T-helper 1 cell (primary cell): Measurements from ENCODE around the gene RRN3.
"Not testable (repeated sequence)": the region's sequence is repeated elsewhere in the genome, so short reads cannot be mapped to it uniquely, and the experiment has no call there.

ENCODE experiments used
- DNase-seq, 5 donors: peaks; one replicate each; pipeline ENCODE4 v3.0.0-alpha.2; 2012 to 2020
- total RNA-seq, 4 donors: gene quantifications; one replicate each; lab custom pipeline; 2026; lab: John Stamatoyannopoulos, UW

RRN3 gene
- 59.7 to 69.7 (median 63.8) reads per million in 4 donors for total RNA-seq

DNA sequence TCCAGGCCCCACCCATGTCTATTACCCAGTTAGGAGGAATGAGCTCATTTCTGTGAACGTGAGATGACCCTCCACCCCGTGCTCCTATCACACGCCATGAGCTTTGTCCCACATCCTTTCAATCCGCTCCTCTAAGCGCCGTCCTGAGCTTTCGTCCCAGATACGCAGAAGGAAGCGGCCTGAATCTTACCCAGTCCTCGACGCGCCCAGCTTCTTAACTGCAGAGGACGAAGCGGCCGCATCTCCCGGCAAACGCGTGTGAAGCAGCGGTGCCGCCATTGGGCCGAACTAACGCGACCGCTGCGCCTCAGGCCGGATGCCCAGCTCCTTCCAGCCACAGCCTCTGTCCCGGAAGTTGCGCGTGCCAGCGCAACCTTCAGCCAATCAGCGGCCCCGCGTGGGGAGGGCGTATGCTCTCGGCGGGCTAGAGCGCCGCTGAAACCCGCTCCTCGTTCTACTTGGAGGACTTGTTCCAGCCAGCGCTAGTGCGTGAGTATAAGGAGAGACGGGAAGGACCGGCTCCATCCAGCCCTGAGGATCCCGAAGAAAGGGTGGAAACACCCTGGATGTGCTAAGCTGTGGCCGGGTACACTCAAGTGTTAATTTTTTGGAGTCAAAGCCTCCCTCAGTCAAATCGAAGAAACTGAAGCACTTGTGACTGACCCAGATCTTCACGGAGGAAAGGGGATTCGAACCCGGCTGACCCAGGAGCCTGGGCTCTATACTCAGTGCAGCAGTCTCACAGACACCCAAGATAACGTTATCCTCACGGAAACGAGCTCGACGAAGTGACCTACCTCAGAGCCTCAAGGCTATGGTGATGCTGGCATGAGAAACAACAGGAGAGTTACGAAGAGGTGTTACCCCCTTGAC is at the start of gene RRN3:
Gene RRN3, minus strand, starts transcription at position 318 of the 873 bp plus-strand sequence. Its CDS starts 39 bp downstream, at position 279.
- DNase-seq: peak; percentile 61 to 92 (median 76)

- not testable (repeated sequence) for DNase-seq
Measured at GRCh38 chr16:15143601-15144091, 49.6 kb upstream of the RRN3 start.

DNA sequence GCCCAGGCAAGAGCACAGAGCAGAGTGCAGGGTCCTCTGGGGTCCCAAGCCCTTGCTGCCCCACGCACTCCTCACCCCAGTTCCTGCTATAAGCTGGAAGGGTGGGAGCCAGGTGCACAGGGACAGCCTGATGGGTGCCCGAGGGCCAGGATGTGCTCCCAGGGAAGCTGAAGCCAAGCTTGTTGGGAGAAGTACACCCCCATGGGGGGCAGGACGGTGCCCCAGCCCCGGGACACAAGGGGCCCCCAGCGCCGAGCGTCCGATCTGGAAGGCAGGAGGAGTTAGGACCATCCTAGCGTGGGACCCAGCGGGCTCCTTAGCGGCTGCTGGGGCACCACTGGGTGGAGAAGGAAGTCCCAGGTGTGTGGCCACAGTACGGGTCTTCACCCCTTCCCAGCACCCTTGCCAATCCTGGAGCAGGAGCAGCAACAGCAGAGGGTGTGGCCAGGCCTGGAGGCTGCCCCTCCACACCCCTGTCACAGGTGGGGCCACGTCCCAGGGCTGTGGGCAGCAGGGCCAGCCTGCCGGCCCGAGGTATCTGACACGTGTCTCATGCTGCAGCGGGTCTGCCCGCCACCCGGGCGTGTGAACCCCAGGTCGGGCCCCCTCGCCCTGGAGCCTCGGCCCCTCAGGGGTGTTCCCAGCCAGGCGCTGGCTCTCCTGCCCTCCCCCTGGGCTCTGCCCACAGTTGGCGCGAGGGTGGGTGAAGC is 49.0 kb upstream of the RRN3 start:
- not testable (repeated sequence) for DNase-seq

DNA sequence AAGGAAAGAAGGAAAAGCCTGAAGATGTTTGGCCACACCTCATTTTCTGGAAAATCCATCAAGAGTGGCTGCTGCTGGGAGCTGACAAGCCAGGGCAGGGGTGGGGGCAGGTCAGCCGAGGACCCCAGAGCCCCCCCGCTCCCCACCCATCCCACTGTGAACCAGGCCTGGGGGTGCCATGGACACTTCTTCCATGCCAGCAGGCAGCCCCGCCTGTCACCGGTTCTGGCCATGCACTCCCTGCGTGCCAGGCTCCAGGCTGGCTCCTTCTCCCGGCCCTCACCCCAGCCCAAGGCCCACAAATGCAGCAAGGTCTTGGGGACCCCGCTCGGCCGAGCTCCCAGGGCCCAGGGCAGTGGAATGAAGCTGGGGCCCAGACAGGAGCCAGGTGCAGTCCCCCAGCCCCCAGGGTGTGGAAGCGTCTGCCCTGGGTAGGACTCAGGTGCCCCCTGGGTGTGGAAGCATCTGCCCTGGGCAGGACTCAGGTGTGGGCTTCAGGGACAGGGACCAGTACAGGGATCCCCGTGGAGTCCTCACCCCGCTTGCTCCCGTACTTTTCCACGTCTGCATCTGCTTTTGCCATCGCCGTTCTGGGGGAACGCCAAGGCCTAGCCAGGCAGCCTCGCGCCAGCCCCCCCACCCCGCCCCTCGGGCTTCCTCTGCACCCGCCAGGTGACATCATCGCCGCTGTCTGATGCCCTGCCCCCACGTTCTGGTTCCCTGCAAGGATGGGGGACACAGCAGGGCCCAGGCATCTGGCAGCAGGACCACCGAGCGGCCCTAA is 48.2 kb upstream of the RRN3 start:
- DNase-seq: not testable (repeated sequence)

GRCh38 chr16:15141586-15141985 is 47.5 kb upstream of the RRN3 start:
- no peak for DNase-seq

DNA sequence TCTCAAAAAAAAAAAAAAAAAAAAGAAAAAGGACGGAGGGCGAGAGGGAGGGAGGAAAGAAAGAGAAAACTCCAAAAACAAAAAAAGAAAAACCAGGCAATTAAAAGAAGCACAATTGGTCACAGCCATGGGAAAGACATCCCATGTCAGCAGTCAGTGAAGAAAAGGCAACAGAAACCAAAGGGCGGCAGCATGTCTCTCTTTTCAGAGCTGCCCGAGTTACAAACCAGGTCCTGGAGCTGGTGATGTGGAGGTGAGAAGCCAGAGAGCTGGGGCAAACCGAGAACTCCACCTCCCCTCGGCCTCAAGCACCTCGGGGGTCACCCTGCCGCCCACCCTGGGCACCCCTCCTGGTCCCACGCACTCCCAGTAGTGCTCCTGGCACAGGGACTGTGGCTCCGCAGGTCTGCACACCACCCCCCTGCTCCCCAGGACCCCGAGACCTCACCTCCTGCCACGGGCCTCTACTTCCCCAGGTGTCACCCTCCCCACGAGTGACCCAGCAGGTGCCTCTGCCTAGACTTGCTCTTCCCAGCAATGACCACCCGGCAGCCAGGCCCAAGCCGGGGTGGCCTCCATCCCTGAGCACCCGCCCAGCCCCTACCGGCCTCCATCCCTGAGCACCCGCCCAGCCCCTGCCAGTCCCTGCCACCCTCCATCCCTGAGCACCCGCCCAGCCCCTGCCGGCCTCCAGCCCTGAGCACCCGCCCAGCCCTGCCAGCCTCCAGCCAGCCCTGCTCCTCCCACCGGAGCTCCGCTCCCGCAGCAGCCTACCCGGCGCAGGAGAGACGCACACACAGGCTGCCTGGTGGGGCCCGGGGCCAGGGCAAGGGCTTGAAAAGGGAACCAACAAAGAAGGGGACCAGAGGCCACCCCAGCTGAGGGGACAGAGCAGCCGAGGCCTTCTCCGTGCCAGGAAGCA is 46.6 kb upstream of the RRN3 start:
- not testable (repeated sequence) for DNase-seq

- not testable (repeated sequence) for DNase-seq
Measured at GRCh38 chr16:15137514-15137913, 43.4 kb upstream of the RRN3 start.

DNA sequence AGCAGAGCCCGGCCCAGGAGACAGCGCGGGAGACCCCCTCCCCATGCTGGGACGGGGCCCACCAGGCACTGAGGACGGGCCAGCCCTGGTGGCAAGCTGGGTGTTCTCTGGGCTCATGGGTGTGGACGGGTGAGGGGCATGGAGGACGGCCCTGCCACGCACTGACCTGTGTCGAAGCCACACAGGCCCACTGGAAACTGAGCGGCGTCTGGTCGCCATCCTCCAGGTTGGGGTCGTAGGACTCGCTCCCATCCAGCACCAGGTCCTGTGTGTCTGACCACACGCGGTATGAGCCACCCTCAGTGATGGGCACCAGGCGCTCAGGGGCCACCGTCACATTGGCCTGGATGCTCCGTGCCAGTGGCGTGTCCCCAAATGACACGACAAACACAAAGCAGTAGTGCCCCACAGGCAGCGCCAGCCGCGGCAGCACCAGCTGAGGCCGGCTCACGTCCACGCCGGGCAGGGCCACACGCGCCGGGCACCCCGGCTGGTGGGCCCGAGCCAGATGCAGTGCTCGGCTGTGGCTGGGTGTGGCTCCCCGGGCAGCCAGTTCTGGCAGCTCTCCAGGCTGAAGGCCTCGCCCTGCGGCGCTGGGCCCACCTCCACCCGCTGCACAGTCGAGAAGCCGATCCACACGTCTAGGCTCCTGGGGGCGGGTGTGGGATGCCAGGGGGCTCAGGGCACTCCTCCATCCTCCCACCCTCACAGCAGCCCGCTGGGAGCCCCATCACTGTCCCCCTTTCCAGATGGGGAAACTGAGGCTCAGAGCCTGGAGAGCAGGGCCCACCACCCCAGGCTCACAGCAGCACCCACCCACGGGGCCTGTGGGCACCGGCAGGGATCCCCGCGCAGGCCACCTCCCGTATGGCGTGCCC is 41.6 kb upstream of the RRN3 start:
- not testable (repeated sequence) for DNase-seq

- DNase-seq: not testable (repeated sequence)
Measured at GRCh38 chr16:15134752-15135482, 40.8 kb upstream of the RRN3 start.

- DNase-seq: not testable (repeated sequence)
Measured at GRCh38 chr16:15133554-15133953, 39.5 kb upstream of the RRN3 start.

GRCh38 chr16:15132719-15133428 is 38.8 kb upstream of the RRN3 start:
- DNase-seq: not testable (repeated sequence)

- not testable (repeated sequence) for DNase-seq
Measured at GRCh38 chr16:15130943-15131700, 37.0 kb upstream of the RRN3 start.

DNA sequence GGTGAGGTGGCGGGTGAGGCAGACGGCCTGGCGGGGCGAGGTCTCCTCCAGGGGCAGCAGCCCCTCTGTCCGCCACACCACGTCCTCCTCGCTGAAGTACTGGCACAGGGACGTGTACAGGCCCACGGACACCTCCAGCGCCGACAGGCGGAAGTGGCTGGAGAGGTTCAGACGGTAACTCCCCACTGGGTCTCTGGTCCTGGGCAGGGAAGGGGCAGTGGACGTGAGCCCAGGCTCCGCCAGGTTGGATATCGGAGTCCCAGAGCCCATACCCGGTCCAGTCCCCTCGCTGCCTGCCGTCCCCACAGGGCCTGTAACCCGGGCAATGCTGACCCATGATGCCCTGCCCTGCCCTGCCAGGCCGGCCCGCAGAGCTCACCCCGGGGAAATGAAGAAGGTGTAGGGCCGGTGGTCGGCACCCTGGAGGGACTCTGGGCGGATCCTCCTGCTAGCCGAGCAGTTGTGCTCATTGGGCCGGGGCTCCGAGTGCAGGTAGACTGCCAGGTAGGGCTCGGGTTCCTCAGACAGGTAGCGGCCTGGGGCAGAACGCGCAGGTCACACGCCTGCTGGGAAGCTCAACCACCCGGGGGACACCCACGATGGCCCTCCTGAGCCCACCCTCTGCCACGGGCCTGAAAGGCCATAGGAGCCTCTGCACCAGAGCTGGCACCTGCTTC is 36.3 kb upstream of the RRN3 start:
- DNase-seq: not testable (repeated sequence)

DNA sequence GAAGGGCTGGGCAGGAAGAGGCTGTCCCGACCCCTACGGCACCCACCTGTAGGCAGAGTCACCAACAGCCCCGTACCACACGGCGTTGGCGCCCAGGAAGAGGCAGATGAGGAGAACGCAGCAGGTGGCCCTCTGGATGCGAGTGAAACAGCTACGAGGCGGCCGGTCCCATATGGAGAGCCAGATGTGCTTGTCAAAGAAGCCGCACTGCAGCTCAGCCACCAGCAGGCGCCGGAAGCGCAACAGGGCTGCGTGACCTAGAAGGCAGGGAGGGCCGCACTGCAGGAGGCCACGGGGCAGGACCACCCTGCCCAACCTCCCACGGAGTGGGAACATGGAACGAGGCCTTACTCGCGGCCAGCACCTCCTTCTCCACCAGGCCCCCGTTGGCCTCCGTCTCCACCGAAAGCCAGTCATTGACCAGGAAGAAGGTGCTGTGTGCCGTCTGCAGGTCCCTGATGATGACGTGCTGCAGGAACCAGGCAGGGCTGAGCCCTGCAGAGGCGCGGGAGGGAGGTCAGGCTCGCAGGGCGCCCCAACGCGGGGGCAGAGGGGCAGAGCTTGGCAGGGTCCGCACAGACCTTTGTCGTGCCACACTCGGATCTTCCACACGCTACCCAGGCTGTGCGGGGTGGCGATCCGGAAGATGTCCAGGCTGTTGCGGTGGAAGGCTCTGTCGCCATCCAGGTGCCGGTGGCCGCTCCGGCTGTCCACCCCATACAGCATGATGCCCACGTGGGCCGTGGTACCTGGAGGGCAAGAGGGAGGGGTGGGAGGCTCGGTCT is 33.8 kb upstream of the RRN3 start:
- not testable (repeated sequence) for DNase-seq

GRCh38 chr16:15100372-15100987 is 6.4 kb upstream of the RRN3 start:
- not testable (repeated sequence) for DNase-seq

DNA sequence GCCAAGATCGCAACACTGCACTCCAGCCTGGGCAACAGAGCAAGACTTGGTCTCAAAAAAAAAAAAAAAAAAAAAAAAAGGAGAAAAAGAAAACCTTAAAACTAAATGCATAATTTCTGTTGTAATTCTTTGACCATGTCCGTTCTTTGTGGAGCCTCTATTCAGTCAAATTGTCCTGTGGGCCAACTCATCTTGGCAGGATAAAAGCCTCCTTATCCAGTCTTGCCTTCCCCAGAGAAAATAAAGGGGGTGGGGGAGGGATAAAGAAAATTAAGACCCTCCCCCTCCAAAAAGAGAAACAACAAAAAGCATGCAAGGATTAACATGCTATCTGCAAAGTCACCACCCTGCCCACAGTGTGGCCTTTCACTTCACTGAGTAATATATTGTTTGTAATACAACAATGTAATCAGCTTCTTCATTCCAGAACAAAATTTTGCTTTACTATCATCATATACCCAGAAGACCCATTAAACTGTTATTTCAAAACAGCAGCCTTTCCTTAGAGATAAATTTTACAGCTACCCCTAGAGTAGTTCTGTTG is 5.4 kb upstream of the RRN3 start:
- DNase-seq: not testable (repeated sequence)
